ENCODE measurements around the gene AKTIP. TPM values are rescaled to one million over a fixed set of nuclear protein-coding genes. Genes with fewer than 3 reads are reported as not detected.

AKTIP gene
- total RNA-seq, 1 experiment from 2014 or later = 22.6 TPM

DNA sequence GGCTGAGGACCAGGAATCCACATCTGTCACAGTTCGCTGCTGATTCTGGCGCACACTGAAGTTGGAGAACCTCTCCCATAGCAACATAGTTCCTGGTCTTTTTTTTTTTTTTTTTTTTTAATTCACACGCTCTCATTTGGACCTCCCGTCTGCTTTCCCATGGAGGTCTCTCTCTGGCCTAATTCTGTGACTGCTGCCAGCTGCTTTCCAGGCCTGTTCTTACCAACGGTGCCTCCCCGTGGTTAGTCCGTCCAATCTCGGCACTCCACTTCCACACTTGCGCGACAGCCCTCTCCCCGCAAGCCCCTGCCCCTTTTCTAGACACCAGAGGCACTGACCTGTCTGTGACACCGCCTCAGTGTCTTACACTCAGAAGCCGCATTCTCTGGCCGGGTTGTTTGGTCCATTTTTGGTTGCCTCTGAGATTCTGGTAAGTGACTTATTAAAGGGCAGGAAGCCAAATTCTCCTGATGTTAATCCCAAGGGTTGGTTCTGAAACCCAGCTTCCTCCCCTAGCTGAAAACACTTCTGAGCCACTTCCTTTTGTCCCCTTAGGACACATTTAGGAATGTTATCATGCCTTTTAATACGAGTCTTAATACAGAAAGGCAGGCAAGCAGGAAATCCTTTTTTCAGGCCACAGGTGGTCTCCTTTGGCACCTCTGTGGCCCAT lies 1.1 kb upstream of the AKTIP start:
- Histone ChIP-seq H3K36me3 (no peaks in the 10 kb centered on the region; the same call in 1 of the 2 replicates), H3K9me3 (no peaks in the 10 kb centered on the region), H3K27me3 (no peaks in the 10 kb centered on the region), H3K4me3 (peak overlapping the region; percentile 56)
- peak; percentile 44 for DNase-seq

DNA sequence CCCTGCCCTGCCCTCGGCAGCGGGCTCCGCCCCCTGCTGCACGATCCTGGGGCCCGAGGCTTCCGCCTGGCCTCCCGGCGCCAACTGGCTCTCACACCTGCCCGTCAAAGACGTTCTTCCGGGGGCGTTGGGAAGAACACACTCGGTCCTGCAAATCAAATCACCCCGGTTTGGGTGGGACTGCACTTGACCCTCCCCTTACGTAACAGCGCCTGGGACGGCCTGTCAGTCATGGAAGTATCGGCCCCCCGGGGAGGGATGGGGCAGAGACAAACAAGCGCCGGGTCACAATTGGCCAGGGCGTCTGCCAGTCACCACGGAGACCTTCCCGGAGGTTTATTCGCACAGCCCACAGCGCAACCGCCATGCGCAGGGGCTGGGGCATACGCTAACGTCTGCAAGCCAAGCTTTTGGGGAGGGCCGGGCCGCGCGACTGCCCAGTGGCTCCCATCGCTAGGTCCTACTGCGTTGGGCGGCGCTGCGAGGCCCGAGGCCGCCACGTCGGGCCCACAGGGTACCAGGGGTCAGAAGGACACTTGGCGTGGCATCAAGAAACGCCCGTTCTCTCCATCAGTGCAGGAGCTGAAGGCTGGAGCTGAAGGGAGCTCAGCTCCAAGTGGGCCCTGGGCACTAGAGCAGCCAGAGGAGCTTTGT lies 388 bp upstream of the AKTIP start:
- no peaks in the 10 kb centered on the region; the same call in 1 of the 2 replicates for H3K36me3 ChIP-seq
- H3K27me3 ChIP-seq = no peaks in the 10 kb centered on the region
- H3K4me3 ChIP-seq = peak overlapping the region; percentile 85
- H3K9me3 ChIP-seq = no peaks in the 10 kb centered on the region
- peak; percentile 100 for DNase-seq

DNA sequence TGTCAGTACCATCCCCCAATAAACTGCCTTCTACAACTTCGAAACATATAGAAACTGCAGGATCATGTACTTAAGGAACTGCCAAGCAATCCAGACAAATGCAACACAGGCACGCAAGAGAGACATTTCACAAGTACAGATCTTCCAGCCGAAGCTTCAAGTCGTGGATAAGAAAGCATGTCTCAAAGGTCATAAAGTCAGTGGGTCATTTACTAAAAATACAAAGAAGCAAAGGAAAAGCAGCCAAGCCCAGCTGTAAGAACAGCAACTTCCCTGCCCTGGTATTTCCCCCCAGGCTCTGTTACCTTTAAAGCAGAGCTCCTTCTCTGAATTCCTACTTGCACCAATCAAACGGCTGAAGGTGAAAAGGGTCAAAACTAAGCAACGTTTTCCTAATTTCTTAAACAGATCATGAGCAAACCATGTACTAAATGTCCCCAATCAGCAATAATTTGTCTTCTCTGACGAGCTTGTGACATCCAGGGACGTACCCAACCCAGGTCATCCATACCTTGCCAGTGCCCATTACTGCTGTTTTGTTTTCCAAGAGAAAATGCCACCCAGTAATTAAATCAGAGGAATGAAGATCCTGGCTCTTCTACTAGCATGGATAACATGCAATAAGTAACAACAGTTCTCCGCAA lies 1.7 kb downstream of the AKTIP start:
- DNase-seq = no peak
- Histone ChIP-seq H3K36me3 (peaks cover 6% of the 10 kb centered on the region; the same call in 1 of the 2 replicates), H3K4me3 (no peak overlapping the region), H3K27me3 (no peaks in the 10 kb centered on the region), H3K9me3 (no peaks in the 10 kb centered on the region)

DNA sequence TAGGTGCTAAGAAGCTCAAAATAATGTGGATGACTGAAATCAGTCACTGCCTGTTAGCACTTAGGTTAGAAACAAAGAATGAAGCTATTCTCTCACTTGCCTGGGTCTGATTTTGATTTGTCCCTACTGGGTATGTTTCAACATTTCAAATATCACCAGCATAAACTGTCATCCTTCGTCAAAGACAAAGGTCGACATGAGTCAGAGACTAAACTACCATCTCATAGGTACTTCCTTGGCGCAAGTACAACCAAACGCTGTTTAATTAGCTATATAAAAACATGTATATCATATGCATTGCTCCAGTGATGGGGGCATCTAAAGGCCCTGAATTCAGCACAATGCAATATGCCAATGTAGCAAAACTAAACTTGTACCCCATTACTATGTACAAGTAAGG lies 4.0 kb downstream of the AKTIP start:
- DNase-seq = no peak
- Histone ChIP-seq H3K9me3 (no peaks in the 10 kb centered on the region), H3K4me3 (no peak overlapping the region), H3K36me3 (peaks cover 29% of the 10 kb centered on the region), H3K27me3 (no peaks in the 10 kb centered on the region)

DNA sequence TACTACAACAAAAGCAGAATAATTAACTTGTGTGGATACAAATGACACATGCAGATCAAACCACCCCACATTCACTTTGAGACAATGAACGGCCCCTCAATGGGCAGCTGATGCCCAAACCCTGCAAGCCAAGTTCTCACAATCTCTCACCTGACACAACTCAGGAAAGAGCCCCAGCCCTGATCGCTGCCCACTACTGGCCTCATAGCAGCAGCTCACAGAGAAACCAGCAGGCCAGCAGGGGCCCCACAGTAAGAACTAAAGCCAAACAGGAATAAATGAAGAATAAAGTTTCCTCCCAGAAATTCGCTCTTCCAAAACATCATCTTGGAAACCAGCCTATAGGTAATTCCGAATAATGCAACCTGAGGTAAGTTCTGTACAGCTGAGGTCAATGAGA lies 7.7 kb downstream of the AKTIP start:
- DNase-seq = no peak
- Histone ChIP-seq H3K9me3 (no peaks in the 10 kb centered on the region), H3K27me3 (no peaks in the 10 kb centered on the region), H3K4me3 (no peak overlapping the region), H3K36me3 (peaks cover 61% of the 10 kb centered on the region)

DNA sequence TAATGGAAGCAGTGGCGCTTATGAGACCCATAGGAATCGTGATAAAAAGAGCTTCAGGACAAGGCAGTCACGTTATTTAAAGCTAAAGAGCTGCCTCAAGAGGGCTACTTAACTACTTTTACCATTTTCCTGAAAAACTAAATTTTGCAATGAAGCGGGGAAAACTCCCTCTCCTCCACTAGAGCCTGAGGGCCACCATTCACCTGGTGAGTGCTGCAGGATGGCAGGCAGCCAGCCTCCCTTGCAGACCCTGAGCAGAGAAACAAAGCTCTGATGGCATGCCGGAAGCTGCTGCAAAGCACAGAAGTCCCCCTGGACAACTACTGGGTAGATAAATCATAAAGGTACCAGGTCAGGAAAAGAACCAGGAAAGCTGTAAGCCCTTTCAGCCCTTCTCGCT lies 8.4 kb downstream of the AKTIP start:
- Histone ChIP-seq H3K4me3 (no peak overlapping the region), H3K36me3 (peaks cover 68% of the 10 kb centered on the region), H3K9me3 (no peaks in the 10 kb centered on the region), H3K27me3 (no peaks in the 10 kb centered on the region)
- DNase-seq = no peak

DNA sequence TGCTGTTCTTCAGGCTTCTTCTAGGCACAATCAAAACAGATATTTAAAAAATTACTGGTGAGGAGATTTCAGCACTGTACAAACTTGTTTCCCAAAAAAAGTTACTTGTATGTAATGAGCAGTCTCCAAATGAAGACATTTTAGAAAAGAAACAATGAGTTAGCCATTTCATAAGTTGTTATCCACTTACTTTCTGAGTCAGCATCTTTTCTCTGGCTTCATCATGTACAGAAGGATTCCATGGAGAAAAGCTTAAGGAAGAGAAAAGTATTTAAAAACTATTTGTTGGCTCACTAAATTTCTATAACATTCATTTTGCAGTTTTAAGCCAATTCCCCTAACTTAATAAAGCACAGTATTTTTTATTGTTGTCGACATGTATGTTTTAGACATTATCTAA lies 10.5 kb downstream of the AKTIP start:
- H3K36me3 ChIP-seq = peaks cover 71% of the 10 kb centered on the region
- DNase-seq = no peak
- no peak overlapping the region for H3K4me3 ChIP-seq

DNA sequence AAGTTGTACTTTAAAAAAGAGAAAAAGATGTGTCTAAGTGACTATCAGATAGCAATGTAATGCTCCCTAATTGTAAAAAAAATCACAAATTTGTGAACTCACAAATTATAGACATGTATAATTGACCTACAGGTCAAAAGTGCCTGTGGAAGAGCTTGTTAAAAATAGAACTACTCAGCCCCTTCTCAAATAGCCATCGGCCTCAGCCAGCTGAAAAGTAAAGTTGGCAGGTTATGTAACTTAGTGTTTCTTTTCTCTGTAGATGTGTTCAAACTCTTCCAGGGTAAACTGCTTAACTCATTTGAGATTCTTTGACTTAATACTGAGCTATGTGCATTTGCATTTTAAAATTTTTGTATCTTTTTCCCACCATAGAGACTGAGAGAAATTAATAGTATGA lies 13.3 kb downstream of the AKTIP start:
- Histone ChIP-seq H3K27me3 (no peaks in the 10 kb centered on the region), H3K36me3 (peaks cover 80% of the 10 kb centered on the region), H3K9me3 (no peaks in the 10 kb centered on the region), H3K4me3 (no peak overlapping the region)
- no peak for DNase-seq

More for the DNA sequence above, 10.5 kb downstream of the AKTIP start:
- Histone ChIP-seq H3K9me3 (no peaks in the 10 kb centered on the region), H3K27me3 (no peaks in the 10 kb centered on the region)

DNA sequence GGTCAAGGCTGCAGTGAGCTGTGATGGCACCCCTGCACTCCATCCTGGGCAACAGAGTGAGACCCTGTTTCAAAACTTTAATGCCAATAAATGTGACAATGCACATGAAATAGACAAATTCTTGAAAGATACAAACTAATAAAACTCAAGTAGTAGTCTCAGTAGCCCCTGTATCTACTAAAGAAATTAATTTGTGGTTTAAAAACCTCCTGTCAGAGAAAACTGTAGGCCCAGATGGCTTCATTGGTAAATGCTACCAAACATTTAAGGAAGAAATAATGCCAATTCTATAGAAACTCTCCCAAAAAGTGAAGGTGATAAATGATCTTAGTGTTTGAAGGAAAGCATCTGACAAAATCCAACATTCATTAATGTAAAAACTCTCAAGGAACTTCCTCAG lies 16.8 kb downstream of the AKTIP start:
- Histone ChIP-seq H3K27me3 (no peaks in the 10 kb centered on the region), H3K36me3 (peaks cover 76% of the 10 kb centered on the region), H3K9me3 (peaks cover 2% of the 10 kb centered on the region; the same call in 1 of the 2 replicates), H3K4me3 (no peak overlapping the region)
- DNase-seq = no peak

DNA sequence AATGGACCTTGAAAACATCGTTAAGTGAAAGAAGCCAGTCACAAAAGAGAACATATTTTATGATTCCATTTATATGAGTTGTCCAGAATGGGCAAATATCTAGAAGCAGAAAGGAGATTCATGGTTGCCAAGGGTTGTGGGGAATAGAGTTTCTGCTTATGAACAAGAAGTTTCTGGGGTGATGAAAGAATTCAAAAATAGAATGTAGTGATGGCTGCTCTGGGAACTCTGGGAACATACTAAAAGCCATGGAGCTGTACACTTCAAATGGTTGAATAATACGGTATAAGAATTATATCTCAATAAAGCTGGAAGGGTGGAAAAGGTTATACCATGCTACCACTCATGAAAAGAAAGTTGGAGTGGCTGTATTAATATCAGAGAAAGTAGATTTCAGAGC lies 18.5 kb downstream of the AKTIP start:
- Histone ChIP-seq H3K4me3 (no peak overlapping the region), H3K27me3 (no peaks in the 10 kb centered on the region), H3K9me3 (peaks cover 2% of the 10 kb centered on the region; the same call in 1 of the 2 replicates), H3K36me3 (peaks cover 80% of the 10 kb centered on the region)
- no peak for DNase-seq

DNA sequence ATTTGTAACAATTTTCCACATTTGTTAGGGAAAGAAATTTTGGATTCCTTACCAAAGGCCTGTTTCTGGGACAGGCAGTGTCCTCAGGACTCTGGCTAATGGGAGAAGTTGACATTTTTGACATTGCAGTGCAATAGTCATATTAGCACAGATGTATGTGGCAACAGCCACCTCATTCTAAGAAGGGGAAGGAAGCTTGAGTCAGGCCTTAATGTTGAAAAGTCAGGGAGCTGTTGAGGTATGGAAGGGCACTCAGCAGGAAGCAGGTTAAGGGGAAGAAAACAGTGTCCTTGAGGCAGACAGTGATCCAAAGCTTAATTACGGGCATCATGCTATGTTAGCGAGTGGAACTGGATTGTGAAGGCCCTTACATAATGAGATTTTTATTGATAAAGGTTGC lies 20.9 kb downstream of the AKTIP start:
- Histone ChIP-seq H3K27me3 (no peaks in the 10 kb centered on the region), H3K4me3 (no peak overlapping the region), H3K36me3 (peaks cover 81% of the 10 kb centered on the region), H3K9me3 (peaks cover 2% of the 10 kb centered on the region; the same call in 1 of the 2 replicates)
- DNase-seq = no peak

DNA sequence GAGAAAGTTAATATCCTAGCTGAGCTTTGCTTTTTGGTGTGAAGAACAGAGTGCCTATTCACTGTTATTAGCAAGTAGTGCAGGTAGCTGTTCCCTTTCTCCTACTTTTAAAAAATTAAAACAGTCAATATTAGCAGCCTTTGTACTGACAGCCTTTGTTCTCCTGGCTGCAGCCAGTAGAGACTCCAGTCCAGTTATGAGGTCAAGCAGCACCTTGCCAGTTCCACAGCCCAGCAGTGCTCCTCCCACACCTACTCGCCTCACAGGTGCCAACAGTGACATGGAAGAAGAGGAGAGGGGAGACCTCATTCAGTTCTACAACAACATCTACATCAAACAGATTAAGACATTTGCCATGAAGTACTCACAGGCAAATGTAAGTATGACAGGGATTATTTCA lies 22.6 kb downstream of the AKTIP start:
- DNase-seq = no peak
- no peaks in the 10 kb centered on the region for H3K27me3 ChIP-seq
- no peak overlapping the region for H3K4me3 ChIP-seq
- H3K36me3 ChIP-seq = peaks cover 77% of the 10 kb centered on the region
- peaks cover 2% of the 10 kb centered on the region; the same call in 1 of the 2 replicates for H3K9me3 ChIP-seq

DNA sequence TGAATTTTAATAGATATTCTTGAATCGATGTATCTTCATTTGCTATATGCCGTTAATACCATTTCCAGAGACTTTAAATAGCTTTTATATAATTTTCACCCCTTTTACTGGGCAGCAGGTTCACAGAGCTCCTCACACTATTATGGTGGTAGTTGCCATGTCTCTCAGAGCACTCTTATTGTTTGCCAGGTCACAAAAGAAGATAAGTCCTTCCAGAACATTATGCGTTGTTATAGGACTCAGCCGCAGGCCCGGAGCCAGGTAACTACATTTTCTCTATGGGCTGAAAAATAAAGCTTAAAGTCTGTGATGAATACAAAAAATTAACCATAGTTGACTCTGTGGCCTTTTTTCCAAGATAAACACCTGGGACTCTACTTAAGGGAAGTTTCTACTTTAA lies 24.0 kb downstream of the AKTIP start:
- H3K4me3 ChIP-seq = no peak overlapping the region
- H3K9me3 ChIP-seq = no peaks in the 10 kb centered on the region
- no peak for DNase-seq
- H3K36me3 ChIP-seq = peaks cover 64% of the 10 kb centered on the region
- H3K27me3 ChIP-seq = no peaks in the 10 kb centered on the region

DNA sequence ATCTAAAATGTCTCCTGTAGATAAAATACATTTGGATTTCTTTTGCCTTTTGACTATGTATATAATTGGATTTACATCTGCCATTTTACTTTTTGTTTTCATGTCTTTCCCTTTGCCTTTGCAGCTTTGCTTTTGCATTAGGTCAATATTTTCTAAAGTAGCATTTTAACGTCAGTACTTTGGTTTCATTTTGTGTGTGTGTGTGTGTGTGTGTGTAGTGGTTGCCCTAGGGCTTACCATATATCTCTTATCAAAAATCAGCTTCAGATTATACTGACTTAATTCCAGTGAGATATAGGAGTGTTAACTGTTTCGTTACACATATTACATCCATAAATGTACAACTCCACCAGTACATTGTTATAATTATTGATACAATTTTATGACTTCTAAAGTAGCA lies 26.1 kb downstream of the AKTIP start:
- H3K4me3 ChIP-seq = no peak overlapping the region
- H3K36me3 ChIP-seq = peaks cover 66% of the 10 kb centered on the region
- no peaks in the 10 kb centered on the region for H3K9me3 ChIP-seq
- no peaks in the 10 kb centered on the region for H3K27me3 ChIP-seq
- no peak for DNase-seq

DNA sequence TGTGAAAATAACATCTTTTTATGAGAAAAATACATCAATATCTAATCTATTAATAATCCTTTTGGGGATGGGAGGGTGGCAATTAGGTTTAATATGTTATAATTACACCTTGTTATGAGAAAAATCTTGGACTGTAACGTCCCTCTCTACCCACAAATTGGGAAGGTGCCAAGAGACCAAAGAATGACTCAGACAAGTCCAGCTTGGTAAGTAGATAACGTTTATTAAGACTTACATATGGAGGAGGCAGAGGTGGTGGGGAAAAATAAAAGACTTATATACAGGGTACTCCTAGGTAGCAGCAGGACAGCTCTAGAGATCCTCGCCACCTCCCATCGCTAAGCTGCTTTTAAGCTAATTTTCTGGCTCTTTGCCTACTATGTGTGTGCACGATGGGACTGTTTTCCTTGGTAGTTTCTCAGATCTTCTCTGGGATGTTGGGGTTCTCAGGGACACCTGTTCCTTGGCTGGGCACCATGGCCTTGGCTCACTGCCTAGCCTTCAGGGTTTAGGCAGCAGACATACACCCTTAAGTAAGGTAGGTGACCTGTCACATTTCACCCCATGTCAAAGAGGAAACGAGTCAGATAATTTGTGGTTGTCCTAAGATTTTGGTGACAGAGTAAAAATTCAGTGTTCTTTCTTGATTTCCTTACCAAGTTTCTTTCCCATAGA lies 37.3 kb downstream of the AKTIP start:
- H3K4me3 ChIP-seq = no peak overlapping the region
- no peaks in the 10 kb centered on the region for H3K27me3 ChIP-seq
- no peaks in the 10 kb centered on the region for H3K9me3 ChIP-seq
- peak; percentile 71 for DNase-seq
- H3K36me3 ChIP-seq = peaks cover 60% of the 10 kb centered on the region

DNA sequence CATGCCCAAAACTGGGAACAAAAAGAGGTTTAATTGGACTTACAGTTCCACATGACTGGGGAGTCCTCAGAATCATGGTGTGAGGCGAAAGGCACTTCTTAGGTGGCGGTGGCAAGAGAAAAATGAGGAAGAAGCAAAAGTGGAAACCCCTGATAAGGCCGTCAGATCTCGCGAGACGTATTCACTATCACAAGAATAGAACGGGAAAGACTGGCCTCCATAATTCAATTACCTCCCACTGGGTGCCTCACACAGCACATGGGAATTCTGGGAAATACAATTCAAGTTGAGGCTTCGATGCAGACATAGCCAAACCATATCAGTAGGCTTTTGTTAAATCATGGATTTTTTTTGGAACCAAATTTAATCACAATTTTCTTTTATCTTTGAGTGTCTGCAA lies 44.4 kb downstream of the AKTIP start:
- no peak for DNase-seq
- no peak overlapping the region for H3K4me3 ChIP-seq
- H3K9me3 ChIP-seq = no peaks in the 10 kb centered on the region
- no peaks in the 10 kb centered on the region for H3K27me3 ChIP-seq
- H3K36me3 ChIP-seq = peaks cover 67% of the 10 kb centered on the region

DNA sequence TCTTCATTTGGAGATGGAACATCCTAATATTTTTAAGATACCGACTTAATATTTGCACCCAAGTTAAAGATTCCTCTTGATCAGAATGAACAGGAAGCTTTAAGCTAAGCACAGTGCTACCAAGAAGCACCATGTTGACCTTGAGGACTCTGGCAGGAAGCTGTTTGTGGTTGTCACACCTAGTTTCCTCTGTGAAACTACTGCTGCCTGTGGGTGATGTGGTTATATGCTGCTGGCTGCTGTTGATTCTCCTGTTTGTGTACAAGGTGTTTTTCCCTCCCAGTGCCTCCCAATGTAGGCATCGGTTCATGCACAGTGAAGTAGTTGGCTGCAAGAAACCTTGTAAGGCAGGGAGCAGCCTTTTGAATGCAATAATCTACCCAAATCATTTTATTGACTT lies 45.3 kb downstream of the AKTIP start:
- Histone ChIP-seq H3K9me3 (no peaks in the 10 kb centered on the region), H3K27me3 (no peaks in the 10 kb centered on the region), H3K4me3 (no peak overlapping the region), H3K36me3 (peaks cover 68% of the 10 kb centered on the region)
- DNase-seq = no peak
